H9 (cell line): ENCODE results near the gene HIPK3. TPM values are rescaled to one million over a fixed set of nuclear protein-coding genes. Genes with fewer than 3 reads are reported as not detected.

ENCODE experiments used
- DNase-seq: peaks from one replicate; pipeline ENCODE4 v3.0.0-alpha.2; 2017
- H2AFZ ChIP-seq: one replicate; pipeline ENCODE4 v1.6.1; 2013; ENCODE audit warnings: mild to moderate bottlenecking, low read length, control low read depth, moderate library complexity
- H2AK5ac ChIP-seq: 2 replicates; pipeline ENCODE4 v1.6.1; 2013; ENCODE audit warnings: low read length, control low read depth, mixed read lengths; ENCODE audit not compliant: insufficient read length
- H2BK120ac ChIP-seq: one replicate; pipeline ENCODE4 v1.6.1; 2013; ENCODE audit warnings: low read depth, mild to moderate bottlenecking, low read length, control low read depth, inconsistent platforms; ENCODE audit not compliant: poor library complexity, severe bottlenecking
- H2BK12ac ChIP-seq: 2 replicates; pipeline ENCODE4 v1.6.1; 2013; ENCODE audit warnings: low read length, control low read depth, mixed read lengths, low read depth; ENCODE audit not compliant: insufficient read length
- H2BK15ac ChIP-seq: 2 replicates; pipeline ENCODE4 v1.6.1; 2013; ENCODE audit warnings: low read depth, low read length, control low read depth
- H2BK20ac ChIP-seq: one replicate; pipeline ENCODE4 v1.6.1; 2013; ENCODE audit warnings: low read depth, mild to moderate bottlenecking, low read length, control low read depth, inconsistent platforms; ENCODE audit not compliant: poor library complexity, severe bottlenecking
- H2BK5ac ChIP-seq: 2 replicates; pipeline ENCODE4 v1.6.1; 2013; ENCODE audit warnings: low read length, control low read depth, mixed read lengths; ENCODE audit not compliant: insufficient read length
- H3K14ac ChIP-seq: 2 replicates; pipeline ENCODE4 v1.6.1; 2013; ENCODE audit warnings: low read length, control low read depth; ENCODE audit not compliant: insufficient read depth
- H3K18ac ChIP-seq: 2 replicates; pipeline ENCODE4 v1.6.1; 2013; ENCODE audit warnings: low read depth, mild to moderate bottlenecking, mixed read lengths, low read length, control low read depth; ENCODE audit not compliant: insufficient read length
- H3K23ac ChIP-seq: 2 replicates; pipeline ENCODE4 v1.6.1; 2013; ENCODE audit warnings: low read length, control low read depth, mixed read lengths, low read depth; ENCODE audit not compliant: insufficient read length
- H3K23me2 ChIP-seq: 2 replicates; pipeline ENCODE4 v1.6.1; 2013; ENCODE audit warnings: low read depth, mild to moderate bottlenecking, mixed read lengths, low read length, control low read depth; ENCODE audit not compliant: insufficient read length, poor library complexity, severe bottlenecking
- H3K27ac ChIP-seq: 2 replicates; pipeline ENCODE4 v1.5.1; 2013; ENCODE audit warnings: low read length, control low read depth, mixed read lengths, low read depth; ENCODE audit not compliant: insufficient read length
- H3K27me3 ChIP-seq: 2 replicates; pipeline ENCODE4 v1.6.1; 2013; ENCODE audit warnings: low read length, control low read depth, inconsistent platforms; ENCODE audit not compliant: insufficient read depth
- H3K4ac ChIP-seq: 2 replicates; pipeline ENCODE4 v1.6.1; 2013; ENCODE audit warnings: low read depth, mild to moderate bottlenecking, control low read depth, inconsistent platforms, low read length, moderate library complexity
- H3K4me1 ChIP-seq: 2 replicates; pipeline ENCODE4 v1.6.1; 2013; ENCODE audit warnings: low read length, control low read depth, inconsistent platforms; ENCODE audit not compliant: insufficient read depth
- H3K4me2 ChIP-seq: 2 replicates; pipeline ENCODE4 v1.6.1; 2013; ENCODE audit warnings: low read length, control low read depth, mixed read lengths; ENCODE audit not compliant: insufficient read length, insufficient read depth
- H3K56ac ChIP-seq: 2 replicates; pipeline ENCODE4 v1.6.1; 2013; ENCODE audit warnings: low read depth, mild to moderate bottlenecking, mixed read lengths, low read length, control low read depth; ENCODE audit not compliant: insufficient read length
- H3K79me1 ChIP-seq: 2 replicates; pipeline ENCODE4 v1.6.1; 2013; ENCODE audit warnings: low read depth, mild to moderate bottlenecking, moderate library complexity, low read length, control low read depth, inconsistent platforms; ENCODE audit not compliant: insufficient read depth, poor library complexity, severe bottlenecking
- H3K79me2 ChIP-seq: 2 replicates; pipeline ENCODE4 v1.6.1; 2013; ENCODE audit warnings: low read length, control low read depth, inconsistent platforms; ENCODE audit not compliant: insufficient read depth
- H3K9ac ChIP-seq: 2 replicates; pipeline ENCODE4 v1.6.1; 2013; ENCODE audit warnings: low read length, control low read depth, mixed read lengths; ENCODE audit not compliant: insufficient read length; ENCODE audit errors: extremely low read depth
- H3K9me3 ChIP-seq: one replicate; pipeline ENCODE4 v1.6.1; 2013; ENCODE audit warnings: low read depth, low read length, inconsistent platforms; ENCODE audit not compliant: control insufficient read depth
- H3T11ph ChIP-seq: one replicate; pipeline ENCODE4 v1.6.1; 2013; ENCODE audit warnings: mild to moderate bottlenecking, low read length, control low read depth, inconsistent platforms
- H4K20me1 ChIP-seq: one replicate; pipeline ENCODE4 v1.6.1; 2013; ENCODE audit not compliant: control insufficient read depth, insufficient read length, insufficient read depth
- H4K5ac ChIP-seq: 2 replicates; pipeline ENCODE4 v1.6.1; 2013; ENCODE audit warnings: low read depth, mild to moderate bottlenecking, mixed read lengths, low read length, control low read depth; ENCODE audit not compliant: insufficient read length
- H4K8ac ChIP-seq: replicated peaks from 2 replicates; pipeline ENCODE4 v1.6.1; 2013; ENCODE audit warnings: low read length, control low read depth, mixed read lengths, low read depth; ENCODE audit not compliant: insufficient read length
- H4K91ac ChIP-seq: 2 replicates; pipeline ENCODE4 v1.6.1; 2013; ENCODE audit warnings: low read depth, mild to moderate bottlenecking, moderate library complexity, mixed read lengths, low read length, control low read depth; ENCODE audit not compliant: insufficient read length
- H3K27ac Mint-ChIP-seq, 3 experiments: 2 replicates in 2 of 3; 3 replicates in 1 of 3; pipeline ENCODE4 v1.8.0; 2020 to 2021; ENCODE audit warnings: mixed read lengths in 3 of 3, mild to moderate bottlenecking in 1 of 3, moderate library complexity in 1 of 3
- H3K27me3 Mint-ChIP-seq: 2 replicates; pipeline ENCODE4 v1.8.0; 2021; ENCODE audit warnings: low read depth, mild to moderate bottlenecking, moderate library complexity, mixed read lengths
- H3K36me3 Mint-ChIP-seq, 3 experiments: 2 replicates in 2 of 3; 3 replicates in 1 of 3; pipeline ENCODE4 v1.8.0; 2020 to 2021; ENCODE audit warnings: low read depth in 3 of 3, mixed read lengths in 3 of 3; ENCODE audit not compliant: insufficient read depth in 1 of 3
- H3K4me1 Mint-ChIP-seq, 2 experiments: 2 replicates each; pipeline ENCODE4 v1.8.0; 2020; ENCODE audit warnings: mixed read lengths in 2 of 2
- H3K4me3 Mint-ChIP-seq, 2 experiments: 2 replicates in 1 of 2; 3 replicates in 1 of 2; pipeline ENCODE4 v1.8.0; 2020 to 2021; ENCODE audit warnings: mild to moderate bottlenecking in 2 of 2, mixed read lengths in 2 of 2, moderate library complexity in 1 of 2
- H3K9me3 Mint-ChIP-seq, 2 experiments: 2 replicates in 1 of 2; 3 replicates in 1 of 2; pipeline ENCODE4 v1.8.0; 2020; ENCODE audit warnings: mild to moderate bottlenecking in 2 of 2, mixed read lengths in 2 of 2, moderate library complexity in 1 of 2
- WGBS: extraction: QIAGEN DNeasy Blood & Tissue Kit; methylation state at CpG from one replicate; pipeline ENCODE4 v1.1.7; 2013; ENCODE audit warnings: missing lambda C conversion rate, low lambda C conversion rate, mixed read lengths; ENCODE audit not compliant: insufficient read length; ENCODE audit errors: extremely low coverage; 5-methylcytosine and 5-hydroxymethylcytosine counted together
- total RNA-seq: library from RNA; stranded (reverse); gene quantifications from 2 replicates; pipeline ENCODE4 v1.2.1, GENCODE V29; 2021
- TF ChIP-seq, protein P1 (sequence below): fragments of 200-600 bp; sonication (generic); conservative IDR thresholded peaks from 3 replicates; pipeline ENCODE4 v1.8.0; 2021; ENCODE audit warnings: antibody characterized with exemption, mild to moderate bottlenecking

The HIPK3 gene
- total RNA-seq, 1 experiment from 2014 or later: 23.4 TPM

DNA sequence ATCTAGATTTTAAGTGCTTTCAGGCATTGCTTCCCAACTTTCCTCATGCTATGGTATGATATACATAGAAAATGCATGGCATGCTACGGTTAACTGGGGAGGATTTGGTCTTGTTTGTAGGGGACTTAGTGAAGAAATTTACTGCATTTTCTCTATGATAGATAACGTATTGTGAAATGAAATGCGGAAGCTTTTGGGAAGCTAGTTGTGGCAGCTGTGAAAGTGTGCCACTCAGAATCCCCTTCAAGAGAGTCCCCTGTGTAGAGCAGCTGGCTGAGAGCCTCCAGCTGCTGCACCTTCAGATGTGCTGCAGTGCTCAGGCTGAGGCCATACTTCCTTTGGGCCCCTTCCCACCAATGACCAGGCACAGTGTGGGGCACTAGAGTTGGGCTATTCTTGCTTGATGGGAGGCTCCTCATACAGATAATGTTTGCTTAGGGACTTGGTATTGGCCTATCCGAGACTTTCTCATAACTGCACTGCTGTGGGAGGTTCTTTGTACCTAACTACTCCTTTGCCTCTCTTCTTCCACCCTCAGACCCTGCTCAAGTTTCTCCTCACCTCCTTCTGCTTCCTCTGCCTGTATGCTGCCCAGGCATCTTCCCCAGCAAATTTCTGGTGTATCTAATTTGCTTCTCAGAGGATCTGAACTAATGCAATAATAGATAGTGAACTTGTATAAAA, 67.3 kb downstream of the HIPK3 start:
- Histone ChIP-seq H3K4me2 (no peak overlapping the region), H3K23me2 (no peaks in the 10 kb centered on the region), H3K23ac (no peak overlapping the region), H4K91ac (no peak overlapping the region), H3K56ac (no peak overlapping the region), H2BK5ac (no peak overlapping the region), H4K8ac (no peak overlapping the region), H3K18ac (no peak overlapping the region), H3K79me1 (peaks cover 7% of the 10 kb centered on the region), H2BK15ac (no peak overlapping the region), H2BK120ac (no peak overlapping the region), H2BK12ac (no peak overlapping the region), H3K27ac (no peak overlapping the region), H3T11ph (no peak overlapping the region), H3K9ac (no peak overlapping the region), H3K14ac (no peak overlapping the region), H4K20me1 (no peaks in the 10 kb centered on the region), H2BK20ac (no peak overlapping the region), H4K5ac (no peak overlapping the region), H3K4ac (no peak overlapping the region), H3K27me3 (no peaks in the 10 kb centered on the region), H3K9me3 (no peaks in the 10 kb centered on the region), H3K79me2 (no peaks in the 10 kb centered on the region; the same call in 1 of the 2 replicates), H3K4me1 (no peaks in the 10 kb centered on the region; the same call in 1 of the 2 replicates), H2AK5ac (no peak overlapping the region), H2AFZ (no peak overlapping the region)
- DNase-seq: no peak
- Mint-ChIP-seq H3K4me3 (no peak overlapping the region), H3K27ac (no peak overlapping the region; a peak in 2 of 7 replicates), H3K27me3 (no peaks in the 10 kb centered on the region), H3K9me3 (no peaks in the 10 kb centered on the region), H3K4me1 (peaks cover 5 to 6% of the 10 kb centered on the region in 2 experiments; a peak in 2 of 4 replicates), H3K36me3 (no peaks in the 10 kb centered on the region)
- WGBS: no CpG with 5 or more reads among the region's 4 CpGs
- TF ChIP-seq, protein P1, sequence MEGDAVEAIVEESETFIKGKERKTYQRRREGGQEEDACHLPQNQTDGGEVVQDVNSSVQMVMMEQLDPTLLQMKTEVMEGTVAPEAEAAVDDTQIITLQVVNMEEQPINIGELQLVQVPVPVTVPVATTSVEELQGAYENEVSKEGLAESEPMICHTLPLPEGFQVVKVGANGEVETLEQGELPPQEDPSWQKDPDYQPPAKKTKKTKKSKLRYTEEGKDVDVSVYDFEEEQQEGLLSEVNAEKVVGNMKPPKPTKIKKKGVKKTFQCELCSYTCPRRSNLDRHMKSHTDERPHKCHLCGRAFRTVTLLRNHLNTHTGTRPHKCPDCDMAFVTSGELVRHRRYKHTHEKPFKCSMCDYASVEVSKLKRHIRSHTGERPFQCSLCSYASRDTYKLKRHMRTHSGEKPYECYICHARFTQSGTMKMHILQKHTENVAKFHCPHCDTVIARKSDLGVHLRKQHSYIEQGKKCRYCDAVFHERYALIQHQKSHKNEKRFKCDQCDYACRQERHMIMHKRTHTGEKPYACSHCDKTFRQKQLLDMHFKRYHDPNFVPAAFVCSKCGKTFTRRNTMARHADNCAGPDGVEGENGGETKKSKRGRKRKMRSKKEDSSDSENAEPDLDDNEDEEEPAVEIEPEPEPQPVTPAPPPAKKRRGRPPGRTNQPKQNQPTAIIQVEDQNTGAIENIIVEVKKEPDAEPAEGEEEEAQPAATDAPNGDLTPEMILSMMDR: no peak
